Esophagus squamous epithelium (tissue), 5 donors: ENCODE measurements around the gene SNX17. TPM values are rescaled to one million over a fixed set of nuclear protein-coding genes. Genes with fewer than 3 reads are reported as not detected.
A peak's percentile ranks its signal among the peaks of the same experiment; 100 is the strongest.

Source experiments
- DNase-seq: peaks from one replicate; lab custom pipeline; 2025; lab: John Stamatoyannopoulos, UW
- H3K27ac ChIP-seq, 4 donors: fragments of 200-600 bp; sonication (generic); one replicate each; pipeline ENCODE4 v1.5.1; 2016 to 2019; ENCODE audit warnings: mild to moderate bottlenecking in 1 of 4
- H3K27me3 ChIP-seq, 4 donors: fragments of 200-600 bp; sonication (generic); 1 replicate in 3 of 4; 2 replicates in 1 of 4; pipeline versions ENCODE4 v1.5.1 to v1.6.0; 2017 to 2021; ENCODE audit warnings: antibody characterized with exemption in 1 of 4
- H3K36me3 ChIP-seq, 3 donors: fragments of 200-600 bp; sonication (generic); one replicate each; pipeline ENCODE4 v1.5.1; 2016 to 2019
- H3K4me1 ChIP-seq, 3 donors: fragments of 200-600 bp; sonication (generic); one replicate each; pipeline ENCODE4 v1.5.1; 2017 to 2019
- H3K4me3 ChIP-seq, 4 donors: fragments of 200-600 bp; sonication (generic); 1 replicate in 3 of 4; 2 replicates in 1 of 4; pipeline ENCODE4 v1.5.1; 2016 to 2019; ENCODE audit warnings: mild to moderate bottlenecking in 2 of 4, moderate library complexity in 1 of 4
- H3K9me3 ChIP-seq, 3 donors: fragments of 200-600 bp; sonication (generic); one replicate each; pipeline ENCODE4 v1.5.1; 2016 to 2019
- POLR2A ChIP-seq, 4 donors: fragments of 450-650 bp; IDR thresholded peaks; one replicate each; pipeline ENCODE4 v1.6.1; 2017; ENCODE audit warnings: antibody characterized with exemption in 4 of 4, mild to moderate bottlenecking in 4 of 4, moderate library complexity in 3 of 4
- WGBS, 2 donors: methylation state at CpG; one replicate each; pipeline ENCODE4 v1.1.5; 2018; 5-methylcytosine and 5-hydroxymethylcytosine counted together
- intact Hi-C: fragments of 100-400 bp; cut with DNase I; formaldehyde crosslinking; loops from one replicate; pipeline ENCODE4 v1.15.0; 2022
- total RNA-seq, 4 donors: library from RNA; depleted of rRNA; stranded (reverse); fragments of >200 nt; gene quantifications; one replicate each; pipeline ENCODE4 v1.1.0, GENCODE V29; 2016
- TF ChIP-seq, protein P1 (sequence below), 6 experiments: fragments of 450-650 bp in 4 of 6; fragments of 200-600 bp in 2 of 6; sonication (generic) in 2 of 6; IDR thresholded peaks; one replicate each; pipeline ENCODE4 v1.5.1; 2016 to 2019; ENCODE audit warnings: antibody characterized with exemption in 6 of 6, mild to moderate bottlenecking in 4 of 6, moderate library complexity in 4 of 6
- donor health status: DM: yes; HTN: yes; CAD: no.

Gene SNX17
- total RNA-seq, 4 donors from 2014 or later: 53.5 to 106 (median 75.8) TPM

DNA sequence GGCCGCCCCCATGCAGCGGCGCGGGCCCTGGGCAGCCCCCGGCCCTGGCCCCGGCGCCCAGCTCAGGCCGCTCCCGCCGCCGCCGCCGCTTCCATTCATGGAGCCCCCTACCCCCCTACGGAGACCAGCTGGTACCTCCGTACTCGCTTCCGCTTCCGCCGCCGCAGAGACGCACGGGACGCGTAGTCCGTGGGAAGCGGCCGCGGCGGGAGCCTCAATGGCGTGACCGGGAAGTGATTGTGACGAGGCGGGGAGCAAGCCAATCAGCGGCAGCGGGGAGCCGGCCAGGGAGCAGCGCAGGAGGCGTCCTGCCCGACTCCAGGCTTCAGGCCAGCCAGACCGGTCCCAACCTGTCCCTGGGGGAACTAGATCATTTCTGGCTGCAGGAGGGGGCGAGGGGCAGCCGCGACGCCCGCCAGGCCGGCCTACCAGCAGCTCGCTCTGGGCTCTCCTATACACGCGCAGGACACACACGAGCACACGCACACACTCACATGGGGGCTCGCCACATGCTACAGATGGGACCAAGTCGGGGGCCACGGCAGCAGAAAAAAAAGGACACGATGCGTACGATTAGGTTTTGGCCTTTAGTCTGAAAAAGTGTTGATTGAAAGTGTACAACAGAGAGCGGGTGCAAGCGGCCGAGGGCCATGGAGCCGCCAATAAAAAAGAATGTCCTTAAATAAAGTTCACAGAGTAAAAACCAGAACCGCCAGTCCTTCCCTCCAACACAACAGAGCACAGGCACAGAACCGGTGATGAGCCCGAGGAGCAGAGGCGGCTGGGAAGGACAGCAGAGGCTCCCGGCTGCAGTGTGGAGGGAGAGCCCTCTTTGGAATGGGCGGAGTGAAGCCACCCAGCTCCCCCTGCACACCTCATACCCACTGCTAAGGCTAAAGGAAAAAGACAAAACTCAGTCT lies 10.5 kb downstream of the SNX17 start, which contains the start of gene ZNF513:
ZNF513 (minus strand) TSS at position 109 of the 920 bp plus-strand sequence. CDS start 208 bp downstream, outside the sequence.
- WGBS, 2 donors: 24 to 39% methylated on average over 21 to 24 of the region's 67 CpGs
- intact Hi-C loops: no loop called here
- Histone ChIP-seq H3K27ac (peak within 1 kb of the TSS; percentile 86 to 98 (median 94)), H3K4me1 (peaks cover 15 to 44% (median 19%) of the 10 kb centered on the region in 3 donors), H3K9me3 (no peaks in the 10 kb centered on the region), H3K36me3 (peaks cover 42 to 76% (median 42%) of the 10 kb centered on the region in 3 donors), H3K4me3 (peak within 1 kb of the TSS; percentile 66 to 91 (median 89)), H3K27me3 (no peaks in the 10 kb centered on the region)
- TF ChIP-seq POLR2A (IDR thresholded peaks at IDR 0.05): peak in 3 of 4 donors; percentile 32 to 54 (median 51)
- TF ChIP-seq, protein P1, sequence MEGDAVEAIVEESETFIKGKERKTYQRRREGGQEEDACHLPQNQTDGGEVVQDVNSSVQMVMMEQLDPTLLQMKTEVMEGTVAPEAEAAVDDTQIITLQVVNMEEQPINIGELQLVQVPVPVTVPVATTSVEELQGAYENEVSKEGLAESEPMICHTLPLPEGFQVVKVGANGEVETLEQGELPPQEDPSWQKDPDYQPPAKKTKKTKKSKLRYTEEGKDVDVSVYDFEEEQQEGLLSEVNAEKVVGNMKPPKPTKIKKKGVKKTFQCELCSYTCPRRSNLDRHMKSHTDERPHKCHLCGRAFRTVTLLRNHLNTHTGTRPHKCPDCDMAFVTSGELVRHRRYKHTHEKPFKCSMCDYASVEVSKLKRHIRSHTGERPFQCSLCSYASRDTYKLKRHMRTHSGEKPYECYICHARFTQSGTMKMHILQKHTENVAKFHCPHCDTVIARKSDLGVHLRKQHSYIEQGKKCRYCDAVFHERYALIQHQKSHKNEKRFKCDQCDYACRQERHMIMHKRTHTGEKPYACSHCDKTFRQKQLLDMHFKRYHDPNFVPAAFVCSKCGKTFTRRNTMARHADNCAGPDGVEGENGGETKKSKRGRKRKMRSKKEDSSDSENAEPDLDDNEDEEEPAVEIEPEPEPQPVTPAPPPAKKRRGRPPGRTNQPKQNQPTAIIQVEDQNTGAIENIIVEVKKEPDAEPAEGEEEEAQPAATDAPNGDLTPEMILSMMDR (IDR thresholded peaks at IDR 0.05): peak in 2 of 6 experiments; percentile 15 to 19
- DNase-seq: peak; percentile 79

DNA sequence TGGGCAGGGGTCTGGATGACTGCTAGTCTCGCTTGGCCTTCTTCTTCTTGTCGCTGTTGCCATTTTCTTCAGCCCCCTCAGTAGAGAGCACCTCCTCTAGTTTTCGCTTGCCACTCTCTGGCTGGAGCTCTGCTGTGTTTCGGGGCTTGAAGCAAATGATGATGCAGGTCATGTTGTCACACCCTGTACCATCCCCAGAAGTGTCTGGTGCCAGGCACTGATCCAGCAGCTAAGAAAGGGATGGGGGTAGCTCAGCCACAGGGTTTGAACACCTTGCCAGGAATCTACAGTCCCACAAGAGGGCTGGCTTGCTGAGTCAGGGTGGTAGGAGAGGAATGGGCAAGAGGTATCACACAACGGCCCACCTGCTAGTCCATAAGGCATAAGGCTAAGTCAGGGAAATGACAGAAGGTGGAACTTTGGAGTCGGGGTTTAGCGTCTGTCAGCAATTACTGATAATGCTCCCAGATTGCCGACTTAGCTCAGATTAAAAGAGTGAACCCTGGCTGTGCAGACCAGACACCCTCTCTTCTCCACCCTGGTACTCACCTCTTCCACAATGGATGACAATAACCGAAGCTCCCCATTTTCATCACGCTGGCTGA lies 11.3 kb downstream of the SNX17 start:
- TF ChIP-seq, protein P1 (IDR thresholded peaks at IDR 0.05): no peak
- no peak for TF ChIP-seq POLR2A (IDR thresholded peaks at IDR 0.05)
- Histone ChIP-seq H3K27me3 (no peaks in the 10 kb centered on the region), H3K27ac (peak overlapping the region; percentile 86 to 98 (median 94)), H3K4me3 (peak overlapping the region in 1 of 4 donors; percentile 89), H3K4me1 (peaks cover 15 to 44% (median 19%) of the 10 kb centered on the region in 3 donors), H3K36me3 (peaks cover 34 to 76% (median 38%) of the 10 kb centered on the region in 3 donors), H3K9me3 (no peaks in the 10 kb centered on the region)
- intact Hi-C loops: no loop called here
- DNase-seq: no peak
- 91 to 95% methylated on average over 9 to 10 of the region's 10 CpGs for WGBS, 2 donors

DNA sequence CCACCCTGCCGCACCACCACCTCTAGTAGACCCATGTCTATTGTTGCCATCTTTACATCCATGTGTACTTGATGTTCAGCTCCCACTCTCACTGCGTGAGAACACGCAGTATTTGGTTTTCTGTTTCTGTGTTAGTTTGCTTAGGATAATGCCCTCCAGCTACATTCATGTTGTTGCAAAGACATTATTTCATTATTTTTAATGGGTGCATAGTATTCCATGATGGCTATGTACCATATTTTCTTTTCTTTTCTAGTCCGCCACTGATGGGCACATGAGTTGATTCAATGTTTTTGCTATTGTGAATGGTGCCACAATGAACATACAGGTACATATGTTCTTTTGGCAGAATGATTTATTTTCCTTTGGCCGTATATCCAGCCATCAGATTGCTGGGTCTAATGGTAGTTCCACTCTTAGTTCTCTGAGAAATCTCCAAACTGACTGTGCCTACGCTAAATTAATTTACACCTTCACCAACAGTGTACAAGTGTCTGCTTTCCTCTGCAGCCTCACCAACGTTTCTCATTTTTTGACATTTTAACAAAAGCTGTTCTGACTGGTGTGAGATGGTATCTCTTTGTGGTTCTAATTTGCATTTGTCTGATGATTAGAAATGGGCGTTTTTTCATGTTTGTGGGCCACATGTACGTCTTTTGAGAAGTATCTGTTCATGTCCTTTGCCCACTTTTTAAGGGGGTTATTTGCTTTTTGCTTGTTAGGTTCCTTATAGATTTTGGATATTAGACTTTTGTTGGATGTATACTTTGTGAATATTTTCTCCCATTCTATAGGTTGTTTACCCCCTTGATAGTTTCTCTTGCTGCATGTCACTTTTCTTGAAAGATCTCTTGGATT lies 20.6 kb downstream of the SNX17 start:
- no peak overlapping the region for H3K27ac ChIP-seq
- intact Hi-C loops: no loop called here
- no peaks in the 10 kb centered on the region for H3K27me3 ChIP-seq
- H3K4me1 ChIP-seq: no peaks in the 10 kb centered on the region
- WGBS, 2 donors: 86 to 92% methylated on average over 9 of the region's 9 CpGs
- no peak for TF ChIP-seq POLR2A (IDR thresholded peaks at IDR 0.05)
- TF ChIP-seq, protein P1 (IDR thresholded peaks at IDR 0.05): no peak
- peaks cover 0 to 25% (median 9%) of the 10 kb centered on the region in 3 donors for H3K36me3 ChIP-seq
- H3K4me3 ChIP-seq: no peak overlapping the region
- no peak for DNase-seq
- H3K9me3 ChIP-seq: no peaks in the 10 kb centered on the region

DNA sequence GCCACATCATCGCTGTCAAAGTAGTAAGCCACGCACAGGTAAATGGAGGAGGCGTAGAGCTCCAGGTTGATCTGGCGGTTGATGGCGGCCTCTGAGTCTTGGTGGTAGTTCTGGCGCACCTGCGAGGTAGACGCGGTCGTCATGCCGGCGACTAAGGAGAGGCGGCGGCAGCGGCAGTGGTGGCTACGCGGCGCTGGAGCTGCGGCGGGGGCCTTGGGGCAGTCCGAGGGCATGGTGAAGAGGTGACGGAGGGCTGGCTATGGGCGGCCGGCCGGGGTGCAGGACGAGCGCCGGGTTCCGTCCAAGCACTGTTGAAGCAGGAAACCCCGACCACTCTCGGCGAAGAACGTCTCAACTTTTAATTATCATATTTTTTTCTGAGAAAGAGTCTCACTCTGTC lies 22.8 kb downstream of the SNX17 start:
- intact Hi-C loops: no loop called here
- Histone ChIP-seq H3K27ac (no peak overlapping the region), H3K9me3 (no peaks in the 10 kb centered on the region), H3K4me1 (no peaks in the 10 kb centered on the region), H3K4me3 (no peak overlapping the region), H3K27me3 (no peaks in the 10 kb centered on the region), H3K36me3 (peaks cover 0 to 13% (median 4%) of the 10 kb centered on the region in 3 donors)
- no peak for DNase-seq
- TF ChIP-seq, protein P1 (IDR thresholded peaks at IDR 0.05): no peak
- no peak for TF ChIP-seq POLR2A (IDR thresholded peaks at IDR 0.05)
- 98% methylated on average over 19 to 30 of the region's 33 CpGs for WGBS, 2 donors
